Keratinocyte (primary cell): ENCODE results near the gene CHST15.

Experiments
- EZH2 ChIP-seq: IDR thresholded peaks from one replicate; pipeline ENCODE4 v1.6.1; 2012; ENCODE audit warnings: inconsistent platforms, mild to moderate bottlenecking, low read length, moderate library complexity
- TF ChIP-seq, protein P1 (sequence below), 3 experiments: IDR thresholded peaks in 1 of 3; conservative IDR thresholded peaks in 1 of 3; optimal IDR thresholded peaks in 1 of 3; 2 replicates in 2 of 3; 3 replicates in 1 of 3; pipeline versions ENCODE3 to v1.5.1; 2011; ENCODE audit warnings: low read length in 3 of 3, mild to moderate bottlenecking in 3 of 3, moderate library complexity in 2 of 3, control low read depth in 1 of 3, inconsistent platforms in 1 of 3; ENCODE audit not compliant: insufficient read depth in 2 of 3; ENCODE audit errors: extremely low read depth in 1 of 3

DNA sequence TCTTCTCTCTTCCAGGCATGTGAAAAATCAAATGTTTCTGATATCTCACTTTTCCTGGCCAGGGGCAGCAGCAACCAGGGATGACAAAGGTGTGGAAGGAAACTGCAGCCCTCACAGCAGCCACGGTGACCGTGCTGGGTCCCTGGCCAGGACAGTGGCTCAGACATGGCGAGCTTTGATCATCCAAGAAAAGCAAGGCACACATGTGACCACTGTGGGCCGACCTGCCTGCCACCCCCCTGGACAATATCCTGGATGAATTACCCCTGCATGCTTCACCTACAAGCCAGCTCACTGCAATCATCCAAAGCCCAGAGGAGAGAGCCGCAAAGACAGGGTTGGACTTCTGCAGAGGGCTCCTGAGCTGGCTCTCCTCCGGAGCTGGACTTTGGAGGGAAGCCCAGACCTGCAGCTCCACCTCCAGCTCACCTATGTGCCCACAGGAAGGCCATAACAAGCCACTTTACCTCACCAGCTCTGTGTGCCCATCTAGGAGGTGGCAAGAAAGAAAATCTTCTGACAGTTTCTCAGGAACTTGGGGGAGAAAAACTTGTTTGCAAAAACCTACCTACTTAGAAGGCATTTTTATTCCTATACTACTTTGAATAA is 2.7 kb downstream of the CHST15 start:
- TF ChIP-seq, protein P1, sequence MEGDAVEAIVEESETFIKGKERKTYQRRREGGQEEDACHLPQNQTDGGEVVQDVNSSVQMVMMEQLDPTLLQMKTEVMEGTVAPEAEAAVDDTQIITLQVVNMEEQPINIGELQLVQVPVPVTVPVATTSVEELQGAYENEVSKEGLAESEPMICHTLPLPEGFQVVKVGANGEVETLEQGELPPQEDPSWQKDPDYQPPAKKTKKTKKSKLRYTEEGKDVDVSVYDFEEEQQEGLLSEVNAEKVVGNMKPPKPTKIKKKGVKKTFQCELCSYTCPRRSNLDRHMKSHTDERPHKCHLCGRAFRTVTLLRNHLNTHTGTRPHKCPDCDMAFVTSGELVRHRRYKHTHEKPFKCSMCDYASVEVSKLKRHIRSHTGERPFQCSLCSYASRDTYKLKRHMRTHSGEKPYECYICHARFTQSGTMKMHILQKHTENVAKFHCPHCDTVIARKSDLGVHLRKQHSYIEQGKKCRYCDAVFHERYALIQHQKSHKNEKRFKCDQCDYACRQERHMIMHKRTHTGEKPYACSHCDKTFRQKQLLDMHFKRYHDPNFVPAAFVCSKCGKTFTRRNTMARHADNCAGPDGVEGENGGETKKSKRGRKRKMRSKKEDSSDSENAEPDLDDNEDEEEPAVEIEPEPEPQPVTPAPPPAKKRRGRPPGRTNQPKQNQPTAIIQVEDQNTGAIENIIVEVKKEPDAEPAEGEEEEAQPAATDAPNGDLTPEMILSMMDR (optimal IDR thresholded peaks at IDR 0.05 in 1 of 3, IDR thresholded peaks at IDR 0.05 in 1 of 3, conservative IDR thresholded peaks at IDR 0.05 in 1 of 3; ENCODE audit: extremely low read depth in 1 of 3, insufficient read depth in 2 of 3, low read length in 3 of 3) = no peak
- no peak for TF ChIP-seq EZH2
